Frontal cortex (tissue), 1 donor: Measurements from ENCODE around the gene MGRN1. TPM values are rescaled to one million over a fixed set of nuclear protein-coding genes. Genes with fewer than 3 reads are reported as not detected.

Source experiments
- small RNA-seq: library from RNA; depleted of rRNA; stranded (forward); fragments of <200 nt; gene quantifications from one replicate; pipeline ENCODE3, GENCODE V24; 2014
- total RNA-seq: library from RNA; depleted of rRNA; stranded (reverse); fragments of >200 nt; gene quantifications from one replicate; pipeline ENCODE4 v1.2.3, GENCODE V29; 2014

Gene MGRN1
- total RNA-seq, 1 donor from 2014 or later, result 33.4 TPM

Small RNA genes within 50 kb of the gene (small RNA-seq; reads per million reads assigned to genes)
- gene MIR6769A (not detected), gene RN7SL850P (not detected)

Other genes with a start within 250 kb of the MGRN1 start
- gene CORO7, start 208.2 kb upstream of the MGRN1 start, total RNA-seq, result 39.1 TPM
- gene DNAJA3, start 199.0 kb upstream of the MGRN1 start, total RNA-seq, result 42.8 TPM
- 62.0 TPM for gene NMRAL1, start 150.2 kb upstream of the MGRN1 start, total RNA-seq
- gene HMOX2, start 148.4 kb upstream of the MGRN1 start, total RNA-seq, result 39.5 TPM
- 9.8 TPM for gene CDIP1, start 86.1 kb upstream of the MGRN1 start, total RNA-seq
- gene C16orf96, start 68.5 kb upstream of the MGRN1 start, total RNA-seq, result 0.41 TPM
- 1.6 TPM for gene UBALD1, start 9.9 kb upstream of the MGRN1 start, total RNA-seq
- gene NUDT16L1, start 68.7 kb downstream of the MGRN1 start, total RNA-seq, result 34.6 TPM
- 26.1 TPM for gene ANKS3, start 109.4 kb downstream of the MGRN1 start, total RNA-seq
- gene DNAAF8, start 109.7 kb downstream of the MGRN1 start, total RNA-seq, result 1.2 TPM
- gene ZNF500, start 142.3 kb downstream of the MGRN1 start, total RNA-seq, result 7.7 TPM
- not detected for gene SEPTIN12, start 163.5 kb downstream of the MGRN1 start, total RNA-seq
- gene SMIM22, start 170.5 kb downstream of the MGRN1 start, total RNA-seq, result not detected
- 45.7 TPM for gene ROGDI, start 177.8 kb downstream of the MGRN1 start, total RNA-seq
- gene GLYR1, start 222.5 kb downstream of the MGRN1 start, total RNA-seq, result 66.4 TPM
- 12.2 TPM for gene UBN1, start 222.7 kb downstream of the MGRN1 start, total RNA-seq